GM21526 (cell line): ENCODE results near the gene INHBE.

Experiments used
- ATAC-seq: cut with Tn5 transposase; IDR thresholded peaks from one replicate; pipeline ENCODE4 v1.9.1; 2021; ENCODE audit warnings: moderate library complexity; ENCODE audit not compliant: unreplicated experiment, low FRiP score

The INHBE gene

DNA sequence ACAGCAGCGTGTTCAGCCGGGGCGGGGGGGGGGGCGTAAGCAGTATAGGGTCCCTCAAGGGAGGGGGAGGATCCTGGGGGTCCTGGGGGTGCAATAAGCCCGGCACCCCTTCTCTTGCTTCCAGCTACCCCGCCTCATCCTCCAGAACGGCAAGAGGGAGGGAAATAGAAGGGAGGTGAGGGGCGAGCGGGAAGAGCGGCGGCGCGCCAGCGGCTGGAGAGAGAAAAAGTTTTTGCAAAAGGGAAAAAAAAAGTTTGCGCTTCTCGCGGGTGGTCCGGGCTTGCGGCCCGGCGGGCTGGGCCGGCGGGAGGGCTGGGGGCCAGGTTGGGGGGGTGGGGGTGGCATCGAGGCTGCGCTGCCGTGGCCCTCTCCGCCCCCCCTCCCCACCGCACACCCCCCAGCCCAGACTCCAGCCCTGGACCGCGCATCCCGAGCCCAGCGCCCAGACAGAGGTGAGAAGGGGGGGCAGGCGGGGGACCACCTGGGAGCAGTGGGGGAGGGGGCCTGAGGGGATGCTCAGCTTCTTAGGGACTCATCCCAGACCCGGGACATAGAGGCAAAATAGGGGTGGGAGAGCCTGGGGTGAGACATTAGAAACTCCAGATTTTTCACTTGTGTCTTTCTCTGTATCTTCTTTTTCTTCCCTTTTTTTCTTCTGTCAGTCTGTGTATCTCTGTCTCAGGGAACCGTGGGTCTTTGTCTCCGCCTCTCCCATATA lies 4.8 kb downstream of the INHBE start, which contains the start of gene GLI1:
GLI1 (plus strand) TSS at position 36 of the 718 bp plus-strand sequence. CDS start 3,907 bp downstream, outside the sequence.
- no peak for ATAC-seq

DNA sequence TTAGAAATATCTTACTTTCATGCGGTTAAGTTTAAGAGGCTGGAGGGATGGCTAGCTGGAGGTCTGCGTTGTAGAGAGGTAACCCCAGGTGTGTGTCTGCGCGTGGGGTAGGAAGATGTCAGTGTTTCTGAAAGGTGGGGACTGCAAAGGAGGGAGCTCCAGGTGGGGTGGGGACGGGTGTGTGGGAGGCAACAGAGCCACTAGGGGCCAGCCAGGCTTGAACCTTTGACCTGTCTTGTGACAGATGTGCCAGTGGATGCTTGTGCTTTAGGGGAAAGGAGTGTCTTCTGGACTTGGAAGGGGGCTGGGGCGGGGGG lies 5.3 kb downstream of the INHBE start:
- no peak for ATAC-seq

DNA sequence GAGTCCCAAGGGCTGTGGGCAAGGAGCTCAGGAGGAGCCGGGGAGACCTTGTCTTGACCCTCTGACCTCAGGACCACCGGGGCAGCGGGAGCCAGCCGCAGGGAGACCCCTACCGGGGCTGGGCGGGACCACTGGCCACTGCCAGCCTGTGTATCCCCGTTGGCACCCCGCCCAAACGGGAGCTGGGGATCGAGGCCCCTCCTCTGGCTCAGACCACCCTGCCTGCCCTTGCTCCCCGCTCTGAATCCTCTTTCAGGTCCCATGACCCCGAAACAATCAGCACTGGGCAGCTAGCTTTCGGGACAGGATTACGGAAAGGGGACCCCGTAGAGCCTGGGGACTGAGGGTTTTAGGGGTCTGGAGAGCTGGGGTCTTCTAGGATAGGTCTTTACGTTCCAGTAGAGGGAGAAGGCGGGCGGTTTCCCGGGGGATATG lies 5.8 kb downstream of the INHBE start:
- ATAC-seq: no peak

DNA sequence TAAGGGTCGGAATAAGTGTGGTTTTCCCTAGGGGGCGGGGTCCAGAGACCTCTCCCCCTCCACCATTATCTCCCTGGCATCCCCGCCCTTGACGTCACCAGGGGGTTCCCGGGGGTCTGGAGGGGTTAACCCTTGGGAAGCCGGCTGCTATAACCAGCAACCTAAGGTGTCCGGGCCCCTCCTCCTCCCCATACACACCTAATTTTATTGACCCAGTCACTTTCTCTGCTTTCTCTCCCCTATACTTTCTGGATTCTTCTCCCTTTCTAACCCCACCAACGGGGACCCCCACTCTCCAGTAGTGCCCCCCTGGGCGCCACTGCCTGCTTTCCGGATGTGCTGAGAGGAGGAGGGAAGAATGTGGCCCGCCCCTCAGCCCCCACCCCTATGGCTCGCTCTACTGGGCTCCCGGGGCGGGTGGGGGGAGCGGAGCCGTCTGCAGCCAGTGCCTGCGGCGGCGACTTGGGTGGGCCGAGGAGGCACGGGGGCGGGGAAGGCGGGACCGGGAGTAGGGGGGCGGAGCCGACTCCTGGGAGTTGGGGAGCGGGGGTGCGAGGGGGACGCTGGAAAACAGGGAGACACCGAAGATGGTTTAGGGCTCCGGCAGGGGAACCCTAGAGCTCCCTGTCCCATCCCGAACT lies 6.3 kb downstream of the INHBE start:
- no peak for ATAC-seq

DNA sequence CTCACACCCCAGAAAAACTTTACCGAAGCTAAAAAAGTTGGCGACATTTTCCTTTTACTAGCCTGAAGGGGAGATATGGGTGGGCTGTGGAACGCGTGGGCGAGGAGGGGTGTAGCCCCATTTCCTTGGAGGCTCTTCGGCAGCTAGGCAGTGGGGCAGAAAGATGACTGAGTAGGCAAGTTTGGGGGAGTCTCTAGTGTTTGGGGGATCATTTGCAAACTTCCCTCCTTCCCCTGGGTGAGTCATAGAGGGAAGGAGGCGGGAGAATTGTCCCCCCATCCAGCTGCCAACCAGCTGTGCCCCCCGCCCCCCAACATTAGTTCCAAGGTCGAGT lies 6.8 kb downstream of the INHBE start:
- no peak for ATAC-seq

DNA sequence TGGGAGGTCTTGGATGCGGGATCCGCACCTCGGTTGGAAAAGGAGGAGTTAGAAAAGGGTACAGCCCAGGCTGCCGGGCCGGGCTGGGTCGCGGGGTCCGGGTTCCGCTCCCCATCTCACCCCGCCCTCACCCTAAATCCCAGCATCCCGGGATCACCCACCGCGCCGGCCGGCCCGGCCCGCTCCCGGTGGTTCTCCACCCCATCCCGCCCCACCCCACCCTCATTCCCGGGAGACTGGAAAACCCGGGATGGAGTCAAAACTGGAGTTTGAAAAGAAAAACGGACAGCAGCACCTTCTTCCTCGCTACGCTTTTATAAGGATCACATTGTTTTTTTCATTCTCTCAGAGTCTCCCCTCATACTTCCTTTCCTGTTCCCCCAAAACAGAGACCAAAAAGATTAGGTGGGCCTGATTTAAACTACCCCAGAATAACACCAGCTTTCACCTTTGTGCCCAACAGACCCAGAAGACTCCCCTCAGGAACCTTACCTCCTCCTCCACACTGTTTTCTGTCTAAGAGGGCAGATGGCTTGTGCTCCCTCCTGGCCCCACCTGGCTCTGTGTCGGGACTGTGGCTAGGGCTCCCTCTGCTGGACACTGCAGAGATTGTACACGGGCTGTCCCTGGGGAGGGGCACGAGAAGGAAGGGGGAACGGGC lies 7.3 kb downstream of the INHBE start:
- peak; percentile 69 for ATAC-seq

DNA sequence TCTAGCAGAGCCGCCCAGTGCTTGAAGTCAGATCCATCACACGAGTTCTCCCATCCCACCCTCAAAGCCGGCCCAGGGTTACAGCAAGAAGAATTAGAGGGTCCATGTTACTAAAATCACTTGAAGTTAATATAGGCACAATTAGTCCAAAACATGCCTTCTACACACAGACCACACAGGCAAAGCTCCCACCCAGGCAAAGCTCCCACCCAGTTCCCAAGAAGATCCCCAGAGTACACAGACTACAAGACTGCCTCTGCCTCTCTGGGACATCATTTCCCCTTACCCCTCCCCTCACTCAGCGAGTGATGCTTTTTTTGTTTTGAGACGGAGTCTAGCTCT lies 7.8 kb downstream of the INHBE start:
- no peak for ATAC-seq

DNA sequence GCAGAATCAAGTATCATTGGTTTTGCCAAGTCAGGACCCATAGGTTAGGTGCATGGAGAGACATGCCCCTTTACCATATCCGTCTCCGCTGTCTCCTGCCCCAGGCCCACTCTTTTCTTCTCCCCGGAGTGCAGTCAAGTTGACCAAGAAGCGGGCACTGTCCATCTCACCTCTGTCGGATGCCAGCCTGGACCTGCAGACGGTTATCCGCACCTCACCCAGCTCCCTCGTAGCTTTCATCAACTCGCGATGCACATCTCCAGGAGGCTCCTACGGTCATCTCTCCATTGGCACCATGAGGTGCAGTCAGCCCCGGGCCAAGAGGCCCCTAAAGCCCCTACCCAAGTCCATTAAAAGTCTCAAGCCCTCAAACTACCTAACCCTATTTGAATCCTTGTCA lies 9.5 kb downstream of the INHBE start:
- ATAC-seq: no peak

DNA sequence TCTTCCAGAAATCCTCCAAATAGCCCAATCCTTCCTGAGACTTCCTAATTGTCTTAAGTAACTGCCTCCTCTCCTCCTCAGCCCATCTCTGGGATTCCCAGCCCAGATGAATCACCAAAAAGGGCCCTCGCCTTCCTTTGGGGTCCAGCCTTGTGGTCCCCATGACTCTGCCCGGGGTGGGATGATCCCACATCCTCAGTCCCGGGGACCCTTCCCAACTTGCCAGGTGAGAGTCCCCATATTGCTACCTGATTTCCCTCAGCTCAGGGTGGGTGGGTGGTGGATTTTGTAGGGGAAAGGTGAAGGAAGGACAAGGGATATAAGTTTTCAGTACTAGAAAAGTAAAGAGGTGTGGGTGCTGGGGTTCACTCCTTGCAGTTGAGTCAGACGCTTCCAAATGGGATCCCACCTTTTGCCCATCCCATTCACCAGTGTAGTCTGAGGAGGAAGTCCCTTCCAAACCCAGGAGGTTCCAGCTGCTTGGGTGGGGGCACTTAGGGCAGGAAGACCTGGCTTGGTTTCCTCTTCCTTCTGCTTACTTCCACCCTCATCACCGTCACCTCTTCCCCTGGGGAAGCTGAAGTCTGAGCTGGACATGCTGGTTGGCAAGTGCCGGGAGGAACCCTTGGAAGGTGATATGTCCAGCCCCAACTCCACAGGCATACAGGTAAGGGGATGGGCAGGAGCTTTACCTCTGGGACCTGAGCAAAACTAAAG lies 10.1 kb downstream of the INHBE start:
- no peak for ATAC-seq

DNA sequence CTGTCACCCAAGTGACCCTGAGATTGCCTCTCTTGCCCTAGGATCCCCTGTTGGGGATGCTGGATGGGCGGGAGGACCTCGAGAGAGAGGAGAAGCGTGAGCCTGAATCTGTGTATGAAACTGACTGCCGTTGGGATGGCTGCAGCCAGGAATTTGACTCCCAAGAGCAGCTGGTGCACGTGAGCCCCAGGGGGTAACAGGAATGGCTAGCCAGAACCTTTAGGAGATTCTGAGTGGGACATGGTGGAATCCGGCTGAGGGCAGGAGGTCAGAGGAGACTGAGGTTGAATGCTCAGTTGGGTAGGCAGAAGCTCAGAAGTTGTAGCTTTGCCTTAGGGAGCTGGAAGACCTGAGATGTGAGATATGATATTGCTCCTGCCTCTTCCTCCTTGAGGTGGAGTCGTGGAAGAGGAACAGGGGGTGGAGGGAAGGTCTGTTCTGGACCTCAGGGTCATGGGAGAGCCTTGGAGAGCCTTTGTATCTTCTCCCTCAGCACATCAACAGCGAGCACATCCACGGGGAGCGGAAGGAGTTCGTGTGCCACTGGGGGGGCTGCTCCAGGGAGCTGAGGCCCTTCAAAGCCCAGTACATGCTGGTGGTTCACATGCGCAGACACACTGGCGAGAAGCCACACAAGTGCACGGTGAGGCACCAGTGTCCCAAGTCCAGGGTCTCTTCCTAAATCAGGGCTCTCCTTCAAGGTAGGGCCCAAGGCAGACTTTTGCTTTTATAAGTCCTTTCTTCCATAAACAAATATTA lies 10.8 kb downstream of the INHBE start:
- no peak for ATAC-seq

DNA sequence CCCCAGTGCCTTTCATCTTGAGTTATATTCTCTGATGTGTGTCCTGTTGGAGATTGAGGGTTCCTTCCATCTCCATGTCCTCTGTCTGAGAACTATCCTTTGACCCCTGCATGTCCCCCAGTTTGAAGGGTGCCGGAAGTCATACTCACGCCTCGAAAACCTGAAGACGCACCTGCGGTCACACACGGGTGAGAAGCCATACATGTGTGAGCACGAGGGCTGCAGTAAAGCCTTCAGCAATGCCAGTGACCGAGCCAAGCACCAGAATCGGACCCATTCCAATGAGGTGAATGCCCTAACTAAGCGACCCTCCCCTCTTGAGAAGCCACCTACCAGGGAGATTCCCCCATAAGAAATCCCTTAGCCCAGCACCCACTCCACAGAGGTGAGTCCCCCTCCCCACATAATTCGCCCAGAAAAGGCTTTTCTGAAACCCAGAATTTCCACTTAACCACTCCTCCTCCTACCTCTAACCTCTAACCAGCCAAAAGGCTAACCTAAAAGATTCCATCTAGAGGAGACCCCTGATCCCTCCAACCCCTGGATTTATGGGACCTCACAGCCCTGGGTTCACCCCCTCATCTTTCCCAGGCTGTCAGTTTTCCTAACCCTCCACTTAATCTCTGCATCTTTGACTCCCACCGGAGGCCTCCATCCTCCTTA lies 12.2 kb downstream of the INHBE start:
- no peak for ATAC-seq

DNA sequence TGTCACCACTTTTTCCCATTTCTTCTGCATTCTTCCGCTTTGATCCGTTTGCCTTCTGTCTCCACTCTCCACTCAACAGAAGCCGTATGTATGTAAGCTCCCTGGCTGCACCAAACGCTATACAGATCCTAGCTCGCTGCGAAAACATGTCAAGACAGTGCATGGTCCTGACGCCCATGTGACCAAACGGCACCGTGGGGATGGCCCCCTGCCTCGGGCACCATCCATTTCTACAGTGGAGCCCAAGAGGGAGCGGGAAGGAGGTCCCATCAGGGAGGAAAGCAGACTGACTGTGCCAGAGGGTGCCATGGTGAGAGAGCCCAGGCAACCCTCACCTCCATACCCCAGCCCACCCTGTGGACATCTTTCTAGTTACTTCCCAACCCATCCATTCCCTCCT lies 12.8 kb downstream of the INHBE start:
- ATAC-seq: no peak

DNA sequence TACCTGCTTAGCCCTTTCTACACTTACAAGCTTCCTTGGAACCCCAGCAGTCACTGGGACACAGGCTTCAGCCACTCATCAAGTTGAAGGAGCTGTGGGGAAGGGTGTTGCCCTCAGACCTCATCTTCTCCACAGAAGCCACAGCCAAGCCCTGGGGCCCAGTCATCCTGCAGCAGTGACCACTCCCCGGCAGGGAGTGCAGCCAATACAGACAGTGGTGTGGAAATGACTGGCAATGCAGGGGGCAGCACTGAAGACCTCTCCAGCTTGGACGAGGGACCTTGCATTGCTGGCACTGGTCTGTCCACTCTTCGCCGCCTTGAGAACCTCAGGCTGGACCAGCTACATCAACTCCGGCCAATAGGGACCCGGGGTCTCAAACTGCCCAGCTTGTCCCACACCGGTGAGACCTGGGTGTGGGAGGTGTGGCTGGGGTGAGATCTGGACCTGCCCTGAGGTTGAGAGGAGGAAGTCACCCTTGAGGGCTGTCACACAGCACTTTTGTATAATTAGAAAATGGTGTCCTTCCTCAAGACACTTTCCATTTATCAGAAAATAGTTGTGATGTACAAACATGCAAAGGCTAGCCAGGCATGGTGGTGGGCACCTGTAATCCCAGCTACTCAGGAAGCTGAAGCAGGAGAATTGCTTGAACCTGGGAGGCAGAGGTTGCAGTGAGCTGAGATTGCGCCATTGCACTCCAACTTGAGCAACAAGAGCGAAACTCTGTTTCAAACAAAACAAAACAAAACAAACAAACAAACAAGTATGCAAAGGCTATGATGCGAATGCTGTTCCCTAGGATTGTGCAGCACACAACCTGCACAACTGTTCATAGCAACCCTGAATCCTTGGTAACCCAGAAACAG lies 14.4 kb downstream of the INHBE start:
- no peak for ATAC-seq

DNA sequence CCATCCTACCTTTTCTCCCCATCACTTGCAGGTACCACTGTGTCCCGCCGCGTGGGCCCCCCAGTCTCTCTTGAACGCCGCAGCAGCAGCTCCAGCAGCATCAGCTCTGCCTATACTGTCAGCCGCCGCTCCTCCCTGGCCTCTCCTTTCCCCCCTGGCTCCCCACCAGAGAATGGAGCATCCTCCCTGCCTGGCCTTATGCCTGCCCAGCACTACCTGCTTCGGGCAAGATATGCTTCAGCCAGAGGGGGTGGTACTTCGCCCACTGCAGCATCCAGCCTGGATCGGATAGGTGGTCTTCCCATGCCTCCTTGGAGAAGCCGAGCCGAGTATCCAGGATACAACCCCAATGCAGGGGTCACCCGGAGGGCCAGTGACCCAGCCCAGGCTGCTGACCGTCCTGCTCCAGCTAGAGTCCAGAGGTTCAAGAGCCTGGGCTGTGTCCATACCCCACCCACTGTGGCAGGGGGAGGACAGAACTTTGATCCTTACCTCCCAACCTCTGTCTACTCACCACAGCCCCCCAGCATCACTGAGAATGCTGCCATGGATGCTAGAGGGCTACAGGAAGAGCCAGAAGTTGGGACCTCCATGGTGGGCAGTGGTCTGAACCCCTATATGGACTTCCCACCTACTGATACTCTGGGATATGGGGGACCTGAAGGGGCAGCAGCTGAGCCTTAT lies 15.3 kb downstream of the INHBE start:
- ATAC-seq: no peak

DNA sequence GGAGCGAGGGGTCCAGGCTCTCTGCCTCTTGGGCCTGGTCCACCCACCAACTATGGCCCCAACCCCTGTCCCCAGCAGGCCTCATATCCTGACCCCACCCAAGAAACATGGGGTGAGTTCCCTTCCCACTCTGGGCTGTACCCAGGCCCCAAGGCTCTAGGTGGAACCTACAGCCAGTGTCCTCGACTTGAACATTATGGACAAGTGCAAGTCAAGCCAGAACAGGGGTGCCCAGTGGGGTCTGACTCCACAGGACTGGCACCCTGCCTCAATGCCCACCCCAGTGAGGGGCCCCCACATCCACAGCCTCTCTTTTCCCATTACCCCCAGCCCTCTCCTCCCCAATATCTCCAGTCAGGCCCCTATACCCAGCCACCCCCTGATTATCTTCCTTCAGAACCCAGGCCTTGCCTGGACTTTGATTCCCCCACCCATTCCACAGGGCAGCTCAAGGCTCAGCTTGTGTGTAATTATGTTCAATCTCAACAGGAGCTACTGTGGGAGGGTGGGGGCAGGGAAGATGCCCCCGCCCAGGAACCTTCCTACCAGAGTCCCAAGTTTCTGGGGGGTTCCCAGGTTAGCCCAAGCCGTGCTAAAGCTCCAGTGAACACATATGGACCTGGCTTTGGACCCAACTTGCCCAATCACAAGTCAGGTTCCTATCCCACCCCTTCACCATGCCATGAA lies 16.0 kb downstream of the INHBE start:
- ATAC-seq: no peak

DNA sequence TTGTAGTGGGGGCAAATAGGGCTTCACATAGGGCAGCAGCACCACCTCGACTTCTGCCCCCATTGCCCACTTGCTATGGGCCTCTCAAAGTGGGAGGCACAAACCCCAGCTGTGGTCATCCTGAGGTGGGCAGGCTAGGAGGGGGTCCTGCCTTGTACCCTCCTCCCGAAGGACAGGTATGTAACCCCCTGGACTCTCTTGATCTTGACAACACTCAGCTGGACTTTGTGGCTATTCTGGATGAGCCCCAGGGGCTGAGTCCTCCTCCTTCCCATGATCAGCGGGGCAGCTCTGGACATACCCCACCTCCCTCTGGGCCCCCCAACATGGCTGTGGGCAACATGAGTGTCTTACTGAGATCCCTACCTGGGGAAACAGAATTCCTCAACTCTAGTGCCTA lies 16.6 kb downstream of the INHBE start:
- no peak for ATAC-seq

DNA sequence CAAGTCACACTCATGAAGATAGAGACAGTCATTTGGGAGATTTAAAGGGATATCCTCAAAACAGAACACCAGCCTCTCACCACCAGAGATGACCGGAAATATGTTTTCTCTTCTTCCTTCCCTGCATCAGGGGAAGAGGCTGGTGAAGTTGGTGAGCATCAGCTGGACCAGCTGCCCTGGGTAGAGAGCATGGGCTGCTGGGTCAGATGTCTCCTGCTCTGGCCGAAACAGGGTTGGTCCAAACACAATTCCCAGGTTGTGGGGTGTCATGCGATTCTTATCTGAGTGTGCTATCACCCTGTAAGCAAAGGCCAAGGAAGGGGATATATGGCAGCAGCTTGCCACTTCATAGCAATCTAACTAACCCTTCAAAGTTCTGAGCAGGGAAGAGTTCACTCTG lies 17.3 kb downstream of the INHBE start:
- no peak for ATAC-seq

DNA sequence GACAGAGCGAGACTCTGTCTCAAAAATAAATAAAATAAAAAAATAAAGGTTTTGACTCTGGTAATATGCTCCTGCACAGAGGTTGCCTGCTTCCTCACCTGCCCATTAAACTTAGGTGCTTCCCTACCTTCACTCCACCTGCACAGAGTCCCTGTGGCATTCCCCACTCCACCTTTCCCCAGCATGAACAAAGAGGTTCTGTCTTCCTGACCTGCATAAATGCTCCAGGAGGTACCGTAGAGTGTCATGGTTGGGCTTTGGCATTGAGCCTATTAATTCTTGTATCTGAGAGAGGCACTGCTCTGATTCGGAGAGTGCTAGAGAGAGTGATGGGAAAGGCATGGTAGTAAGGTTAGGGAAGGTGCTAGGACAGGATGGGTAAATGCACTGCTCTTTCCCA lies 18.3 kb downstream of the INHBE start:
- no peak for ATAC-seq
